Activated CD4-positive, alpha-beta T cell treated with anti-CD3 and anti-CD28 coated beads, Interleukin-2, Interleukin-6, amounts not matched to agents 100 ng/mL and 50 ng/mL, durations not matched to agents 16 hours and 8 hours (primary cell): ENCODE data around the gene TRAT1.

Experiments used
- DNase-seq: peaks from one replicate; pipeline ENCODE4 v3.0.0-alpha.2; 2020

TRAT1 gene

DNA sequence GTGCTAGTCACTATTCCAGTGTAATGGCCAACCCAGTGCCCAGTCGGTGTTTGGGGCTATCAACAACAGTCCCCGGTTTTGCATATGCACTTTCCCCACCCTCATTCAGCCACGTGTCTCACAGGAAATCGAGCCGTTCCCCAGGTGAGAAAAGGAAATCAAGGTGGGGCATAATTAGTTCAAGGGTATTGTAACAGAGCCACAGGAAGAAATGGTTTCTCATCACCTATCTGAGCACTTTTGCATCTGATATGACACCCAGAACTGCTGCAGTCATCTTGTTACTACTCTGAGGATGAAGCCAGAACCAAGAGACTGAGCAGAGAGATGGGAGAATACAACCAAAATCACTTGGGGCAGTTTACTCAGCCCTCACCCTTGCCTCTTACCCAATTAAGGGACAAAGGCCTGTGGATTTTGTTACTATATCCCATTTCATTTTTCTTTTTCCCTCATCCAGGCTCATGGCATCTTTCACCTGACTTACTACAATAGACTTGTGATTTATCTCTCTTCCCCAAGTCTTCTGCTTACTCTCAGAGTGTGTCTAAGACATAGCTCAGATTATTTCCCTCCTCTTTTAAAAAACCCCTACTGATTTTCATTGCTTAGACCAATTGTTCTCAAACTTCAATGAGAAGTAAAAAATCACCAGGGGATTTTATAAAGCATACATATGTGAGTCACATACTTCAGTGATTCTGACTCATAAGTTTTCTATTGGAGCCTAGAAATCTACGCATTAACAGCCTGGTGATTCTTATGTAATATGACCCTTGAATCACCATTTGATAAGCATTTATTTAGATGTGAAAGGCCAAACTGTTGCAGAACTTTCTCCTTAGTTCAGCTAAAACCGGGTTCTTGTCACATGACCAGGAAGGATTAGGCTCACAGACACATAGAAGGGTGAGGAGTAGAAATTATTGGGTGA is 40.5 kb downstream of the TRAT1 start:
- DNase-seq: peak; percentile 47

DNA sequence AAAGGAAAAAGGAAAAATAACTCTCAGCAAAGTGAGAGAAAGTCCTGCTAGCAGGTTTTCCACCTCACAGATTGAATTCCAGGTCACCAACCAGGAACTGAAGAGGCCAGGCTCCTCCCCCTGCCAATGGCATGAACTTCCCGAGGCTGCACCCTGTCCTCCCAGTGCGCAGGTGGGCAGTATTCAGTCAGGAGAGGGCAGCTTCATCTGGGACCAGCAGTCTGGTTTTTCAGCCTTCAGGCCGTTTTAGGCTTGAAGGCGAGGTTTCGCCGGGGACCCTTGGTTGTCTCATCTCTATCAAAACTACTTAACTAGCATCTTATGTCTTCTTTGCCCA is 41.2 kb downstream of the TRAT1 start:
- no peak for DNase-seq

DNA sequence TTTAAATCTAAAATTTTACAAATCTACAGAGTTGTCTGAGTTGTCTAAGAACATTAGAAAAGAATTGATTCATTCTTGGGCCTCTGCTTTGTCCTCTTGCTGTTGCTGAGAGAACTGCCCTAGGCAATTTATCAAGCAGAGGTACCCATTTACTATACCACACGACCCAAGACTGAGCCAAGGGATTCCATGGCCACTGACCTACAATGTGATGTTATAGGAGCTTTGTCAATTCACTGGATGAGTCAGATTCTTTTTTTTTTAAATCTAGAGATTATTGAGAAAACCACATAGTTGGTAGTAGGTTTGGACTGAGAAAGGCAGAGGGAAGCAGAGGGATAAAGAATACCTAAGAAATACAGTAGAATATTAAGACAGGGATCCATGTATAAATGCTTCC is 55.3 kb downstream of the TRAT1 start:
- peak; percentile 4 for DNase-seq

DNA sequence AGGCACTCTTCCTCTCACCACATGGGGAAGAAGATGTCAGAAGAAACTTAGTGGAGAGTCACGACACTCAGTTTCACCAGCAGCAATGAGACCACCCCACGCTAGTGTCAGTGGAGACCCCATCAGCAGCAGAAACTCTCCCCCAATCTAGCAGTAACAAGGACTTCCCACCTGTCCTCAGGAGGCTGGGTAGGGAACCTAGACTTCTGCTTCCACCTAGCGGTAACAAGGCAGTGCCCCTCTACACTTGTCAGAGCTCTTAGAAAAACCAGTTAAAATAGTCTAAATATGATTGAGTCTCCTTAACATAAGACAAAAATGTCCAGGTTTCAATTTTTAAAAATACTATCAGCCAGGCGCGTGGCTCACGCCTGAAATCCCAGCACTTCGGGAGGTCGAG is 57.3 kb downstream of the TRAT1 start:
- DNase-seq: no peak

DNA sequence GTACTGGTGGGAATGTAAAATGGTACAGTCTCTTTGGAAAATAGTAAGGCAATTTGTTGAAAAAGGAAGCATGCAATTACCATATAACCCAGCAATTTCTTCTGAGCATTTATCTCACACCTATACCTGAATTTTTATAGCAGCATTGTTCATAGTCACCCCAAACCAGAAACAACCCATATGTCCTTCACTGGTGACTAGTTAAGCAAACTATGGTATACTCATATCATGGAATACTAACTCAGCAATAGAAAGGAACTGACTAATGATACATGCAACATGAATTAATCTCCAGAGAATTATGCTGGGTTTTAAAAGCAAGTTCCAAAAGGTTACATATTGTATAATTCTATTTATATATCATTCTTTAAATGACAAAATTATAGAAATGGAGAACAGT is 60.2 kb downstream of the TRAT1 start:
- DNase-seq: no peak

DNA sequence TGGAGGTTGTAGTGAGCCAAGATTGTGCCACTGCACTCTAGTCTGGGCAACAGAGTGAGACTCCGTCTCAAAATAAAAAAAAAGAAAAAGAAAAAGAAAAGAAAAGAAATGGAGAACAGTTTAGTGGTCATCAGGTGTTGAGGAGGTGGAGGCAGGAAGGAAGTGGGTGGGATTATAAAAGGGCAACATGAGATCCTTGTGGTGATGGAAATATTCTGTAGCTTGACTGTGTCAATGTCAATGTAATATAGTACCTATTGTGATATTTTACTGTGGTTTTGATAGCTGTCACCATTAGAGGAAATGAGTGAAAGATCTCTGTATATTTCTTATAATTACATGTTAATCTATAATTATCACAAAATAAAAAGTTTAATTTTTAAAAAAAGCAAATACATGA is 60.8 kb downstream of the TRAT1 start:
- DNase-seq: no peak

DNA sequence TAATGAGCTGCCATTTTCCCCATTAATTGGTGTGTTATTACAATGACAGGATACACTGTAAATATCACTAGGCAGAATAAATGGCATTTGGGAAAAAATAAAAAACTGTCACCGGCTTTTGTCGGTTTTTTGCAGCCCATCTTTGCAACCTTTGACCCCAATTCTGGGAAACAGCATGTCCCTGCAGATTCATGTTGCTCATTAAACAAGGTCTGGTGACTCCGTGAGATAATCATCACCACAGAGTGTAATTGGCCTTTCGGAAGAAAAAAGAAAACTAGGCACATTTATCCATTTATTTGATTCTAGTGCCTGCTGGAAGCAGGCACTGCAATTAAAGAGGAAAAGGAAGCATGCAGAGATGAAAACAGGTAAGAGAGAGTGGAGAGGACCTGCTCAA is 64.5 kb downstream of the TRAT1 start:
- no peak for DNase-seq

DNA sequence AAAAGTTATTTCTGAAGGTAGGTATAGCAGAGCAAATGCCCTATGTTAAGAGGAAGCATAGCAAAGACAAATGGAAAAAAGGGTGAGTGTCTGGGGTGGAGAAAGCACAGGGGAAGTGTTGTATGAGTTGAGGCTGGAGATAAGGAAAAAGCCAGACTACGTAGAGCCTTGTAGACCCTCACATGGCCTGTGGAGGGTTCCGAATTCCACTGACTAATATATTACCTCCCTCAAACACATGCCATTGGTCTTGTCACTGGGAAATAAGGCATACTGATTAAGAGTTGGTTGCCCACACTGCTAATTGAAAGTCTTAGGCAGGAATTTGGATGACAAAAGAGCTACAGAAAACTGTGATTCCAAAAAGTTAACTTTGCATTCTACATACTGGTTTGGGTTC is 65.2 kb downstream of the TRAT1 start:
- DNase-seq: no peak

DNA sequence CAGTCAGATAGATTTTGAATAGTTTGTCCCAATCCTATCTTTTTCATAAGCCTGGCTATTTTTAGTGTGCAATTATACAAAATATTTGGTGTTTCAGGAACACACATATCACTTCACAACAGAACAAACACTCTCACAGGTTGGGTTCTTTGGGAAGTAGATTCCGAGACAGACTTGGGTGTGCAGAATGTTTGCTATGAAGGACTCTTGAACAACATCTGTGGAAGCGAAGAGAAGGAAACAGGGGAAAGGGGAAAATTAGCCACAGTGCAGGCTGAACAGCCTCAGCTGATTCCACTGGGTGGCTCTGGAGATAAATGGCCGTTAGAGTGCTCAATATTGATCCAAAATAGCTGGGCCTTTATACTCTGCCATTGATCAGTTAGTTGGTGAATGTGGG is 69.2 kb downstream of the TRAT1 start:
- no peak for DNase-seq

DNA sequence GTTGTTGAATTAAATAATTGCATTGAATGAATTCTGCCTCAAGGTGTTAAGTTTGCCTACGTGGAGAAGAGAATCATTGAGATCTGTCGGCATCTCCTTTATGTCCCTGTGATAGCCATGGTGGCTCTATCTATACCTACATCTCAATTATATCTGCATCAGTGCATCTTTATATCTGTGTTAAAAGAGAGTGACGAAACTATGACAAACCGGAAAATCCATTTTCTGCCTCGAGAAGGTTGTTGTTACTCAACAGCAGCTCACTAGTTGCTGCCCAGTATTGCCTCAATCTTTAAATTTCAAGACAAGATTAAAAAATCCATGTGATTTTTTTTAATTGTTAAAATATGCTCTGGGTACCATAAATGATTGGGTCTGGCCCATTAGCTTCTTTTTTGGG is 72.4 kb downstream of the TRAT1 start:
- no peak for DNase-seq

DNA sequence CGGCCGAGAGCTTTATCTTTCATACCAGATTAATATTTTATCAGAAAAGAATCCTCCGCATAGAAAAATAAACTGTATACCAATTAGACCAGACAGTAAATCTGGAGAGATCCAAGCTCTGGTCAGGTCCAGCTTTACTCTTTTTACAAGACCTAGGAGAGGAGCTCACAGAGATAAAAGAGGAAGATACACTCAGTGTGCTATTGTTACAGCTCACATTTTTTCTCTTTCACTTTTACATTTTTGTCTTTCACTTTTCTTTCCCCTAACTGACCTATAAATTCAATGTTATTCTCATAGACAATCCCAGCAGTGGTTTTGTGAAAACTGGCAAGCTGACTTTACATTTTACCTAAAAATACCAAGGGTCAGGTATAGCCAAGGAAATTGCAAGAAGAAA is 75.3 kb downstream of the TRAT1 start:
- DNase-seq: no peak

DNA sequence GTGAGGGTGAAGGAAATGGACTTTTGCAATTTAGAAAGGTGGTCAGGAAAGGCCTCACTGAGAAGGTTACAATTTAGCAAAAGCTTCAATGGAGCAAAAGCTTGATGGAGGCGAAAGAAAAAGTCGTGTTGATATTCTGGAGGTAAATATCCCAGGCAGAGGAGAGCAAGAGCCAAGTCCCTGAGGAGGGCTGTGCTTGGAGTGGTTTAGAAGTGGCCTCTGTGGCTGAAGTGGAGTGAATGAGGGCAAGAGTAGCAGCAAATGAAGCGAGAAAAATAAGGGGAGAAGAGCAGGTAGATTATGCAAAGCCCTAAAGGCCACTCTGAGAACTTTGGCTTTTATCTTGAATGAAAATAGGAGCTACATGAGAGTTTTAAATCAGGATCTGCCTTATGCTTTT is 76.9 kb downstream of the TRAT1 start:
- DNase-seq: no peak
